Kidney (tissue), 14 donors: ENCODE measurements around the gene CHRD. TPM values are rescaled to one million over a fixed set of nuclear protein-coding genes. Genes with fewer than 3 reads are reported as not detected.

Source experiments
- DNase-seq, 5 donors: peaks; one replicate each; pipeline ENCODE4 v3.0.0-alpha.2; 2013 to 2020
- FAIRE-seq: peaks from 2 replicates; lab custom pipeline; 2012; peaks lifted over from hg19 to GRCh38; lab: Jason Lieb, UNC
- H3K27ac ChIP-seq, 2 donors: one replicate each; pipeline ENCODE4 v1.7.0; 2013; ENCODE audit warnings: low read depth in 2 of 2, low read length in 2 of 2, inconsistent platforms in 1 of 2
- H3K27me3 ChIP-seq: one replicate; pipeline ENCODE4 v1.7.1; 2013; ENCODE audit warnings: low read length, inconsistent platforms; ENCODE audit not compliant: control insufficient read depth, insufficient read depth
- H3K36me3 ChIP-seq, 3 donors: one replicate each; pipeline versions ENCODE4 v1.7.0 to v1.7.1; 2013; ENCODE audit warnings: low read length in 3 of 3, control low read depth in 1 of 3, inconsistent platforms in 1 of 3; ENCODE audit not compliant: insufficient read depth in 3 of 3, control insufficient read depth in 2 of 3
- H3K4me1 ChIP-seq, 3 donors: one replicate each; pipeline versions ENCODE4 v1.7.0 to v1.7.1; 2013; ENCODE audit warnings: low read length in 3 of 3, inconsistent platforms in 1 of 3, low read depth in 1 of 3; ENCODE audit not compliant: control insufficient read depth in 2 of 3, insufficient read depth in 2 of 3
- H3K4me3 ChIP-seq, 3 donors: one replicate each; pipeline versions ENCODE4 v1.7.0 to v1.8.1; 2013; ENCODE audit warnings: low read length in 3 of 3, control low read depth in 1 of 3, inconsistent platforms in 1 of 3
- H3K9ac ChIP-seq, 3 donors: one replicate each; pipeline versions ENCODE4 v1.7.0 to v1.7.1; 2013; ENCODE audit warnings: low read length in 3 of 3, control low read depth in 1 of 3, inconsistent platforms in 1 of 3
- H3K9me3 ChIP-seq, 3 donors: one replicate each; pipeline versions ENCODE4 v1.7.0 to v1.7.1; 2013; ENCODE audit warnings: low read length in 3 of 3, control low read depth in 1 of 3, inconsistent platforms in 1 of 3; ENCODE audit not compliant: control insufficient read depth in 2 of 3, insufficient read depth in 1 of 3
- intact Hi-C: fragments of 100-400 bp; cut with DNase I; formaldehyde crosslinking; loops from one replicate; pipeline ENCODE4 v1.11.1; 2022
- polyA plus RNA-seq: library from polyadenylated mRNA; stranded (reverse); fragments of 350-450 nt; fragmentation: Illumina TruSeq; extraction: RNeasy Lipid Tissue Mini Kit (QIAGEN cat#74804); gene quantifications from one replicate; pipeline ENCODE4 v1.2.3, GENCODE V29; 2014; ENCODE audit warnings: low read depth, low replicate concordance; ENCODE audit not compliant: insufficient read depth
- total RNA-seq: library from RNA; stranded (reverse); fragmentation: NEBNext Ultra II Directional; extraction: Animal tissue kit (Norgen Biotek cat#: 25700); gene quantifications from one replicate; pipeline ENCODE4 v1.2.1, GENCODE V29; 2021
- TF ChIP-seq, protein P1 (sequence below): IDR thresholded peaks from 3 replicates; pipeline ENCODE4 v1.5.1; 2012; ENCODE audit warnings: mild to moderate bottlenecking, moderate library complexity, borderline replicate concordance; ENCODE audit not compliant: insufficient read depth; ENCODE audit errors: extremely low read depth
- donor health status: control.
- donor health status: control.
- donor health status: control.
- donor health status: control.
- donor health status: control.
- donor health status: DM: yes; HTN: yes; CAD: no.
- donor health status: Normal renal cell carcinoma (clear cell type).

Gene CHRD
- total and polyA plus RNA-seq, 2 donors from 2014 or later = 16.8 to 18.6 TPM

DNA sequence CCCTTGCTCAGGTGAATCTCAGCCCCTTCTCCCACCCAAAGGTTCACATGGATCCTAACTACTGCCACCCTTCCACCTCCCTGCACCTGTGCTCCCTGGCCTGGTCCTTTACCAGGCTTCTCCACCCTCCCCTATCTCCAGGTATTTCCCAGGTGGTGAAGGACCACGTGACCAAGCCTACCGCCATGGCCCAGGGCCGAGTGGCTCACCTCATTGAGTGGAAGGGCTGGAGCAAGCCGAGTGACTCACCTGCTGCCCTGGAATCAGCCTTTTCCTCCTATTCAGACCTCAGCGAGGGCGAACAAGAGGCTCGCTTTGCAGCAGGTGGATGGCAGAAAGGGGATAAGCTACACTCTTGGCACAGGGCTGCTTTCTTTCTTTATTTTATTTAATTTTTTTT lies 37.9 kb upstream of the CHRD start:
- no peak overlapping the region for H3K9ac ChIP-seq
- FAIRE-seq (no peak), DNase-seq (peak in 1 of 5 donors; percentile 88)
- H3K27ac ChIP-seq = no peak overlapping the region
- peaks cover 0 to 21% (median 6%) of the 10 kb centered on the region in 3 donors for H3K4me1 ChIP-seq
- no peaks in the 10 kb centered on the region for H3K9me3 ChIP-seq
- TF ChIP-seq, protein P1, sequence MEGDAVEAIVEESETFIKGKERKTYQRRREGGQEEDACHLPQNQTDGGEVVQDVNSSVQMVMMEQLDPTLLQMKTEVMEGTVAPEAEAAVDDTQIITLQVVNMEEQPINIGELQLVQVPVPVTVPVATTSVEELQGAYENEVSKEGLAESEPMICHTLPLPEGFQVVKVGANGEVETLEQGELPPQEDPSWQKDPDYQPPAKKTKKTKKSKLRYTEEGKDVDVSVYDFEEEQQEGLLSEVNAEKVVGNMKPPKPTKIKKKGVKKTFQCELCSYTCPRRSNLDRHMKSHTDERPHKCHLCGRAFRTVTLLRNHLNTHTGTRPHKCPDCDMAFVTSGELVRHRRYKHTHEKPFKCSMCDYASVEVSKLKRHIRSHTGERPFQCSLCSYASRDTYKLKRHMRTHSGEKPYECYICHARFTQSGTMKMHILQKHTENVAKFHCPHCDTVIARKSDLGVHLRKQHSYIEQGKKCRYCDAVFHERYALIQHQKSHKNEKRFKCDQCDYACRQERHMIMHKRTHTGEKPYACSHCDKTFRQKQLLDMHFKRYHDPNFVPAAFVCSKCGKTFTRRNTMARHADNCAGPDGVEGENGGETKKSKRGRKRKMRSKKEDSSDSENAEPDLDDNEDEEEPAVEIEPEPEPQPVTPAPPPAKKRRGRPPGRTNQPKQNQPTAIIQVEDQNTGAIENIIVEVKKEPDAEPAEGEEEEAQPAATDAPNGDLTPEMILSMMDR = no peak
- H3K4me3 ChIP-seq = no peak overlapping the region
- H3K36me3 ChIP-seq = peaks cover 2 to 6% (median 6%) of the 10 kb centered on the region in 3 donors
- H3K27me3 ChIP-seq = no peaks in the 10 kb centered on the region
- intact Hi-C loops = no loop called here

DNA sequence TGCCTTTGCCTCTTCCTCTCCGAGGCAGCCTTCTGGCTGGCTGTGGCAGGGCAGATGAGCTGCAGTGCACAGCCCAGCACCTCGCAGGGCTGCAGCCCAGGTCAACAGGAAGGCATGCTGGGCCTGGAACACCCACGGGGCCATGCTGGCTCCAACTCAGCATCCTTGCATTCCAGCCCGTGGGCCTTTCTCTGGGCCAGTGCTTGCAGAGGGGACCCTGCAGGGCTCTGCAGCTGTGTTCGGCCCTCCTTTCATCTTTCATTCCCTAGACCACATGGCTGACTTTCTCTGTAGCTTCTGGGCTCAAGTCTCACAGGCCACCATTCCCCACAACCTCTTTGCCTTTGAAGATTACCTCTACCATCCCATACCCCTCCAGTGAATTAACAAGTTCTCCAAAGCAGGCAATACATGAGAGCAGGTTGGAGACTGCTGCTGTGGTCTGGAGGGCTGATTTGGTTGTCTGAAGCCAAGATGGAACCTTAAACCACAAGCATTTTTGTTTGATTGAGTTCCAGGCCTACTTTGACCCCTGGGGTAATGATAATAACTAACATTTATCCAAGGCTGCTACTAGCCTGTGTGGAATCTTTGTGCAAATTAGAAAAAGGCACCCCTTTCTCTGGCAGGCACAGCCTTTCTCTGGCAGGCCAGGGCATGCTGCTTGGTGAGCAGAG lies 36.5 kb upstream of the CHRD start:
- Histone ChIP-seq H3K9me3 (no peaks in the 10 kb centered on the region), H3K4me3 (no peak overlapping the region), H3K27me3 (no peaks in the 10 kb centered on the region), H3K27ac (no peak overlapping the region), H3K36me3 (peaks cover 2 to 6% (median 6%) of the 10 kb centered on the region in 3 donors), H3K9ac (no peak overlapping the region), H3K4me1 (peaks cover 0 to 8% (median 0%) of the 10 kb centered on the region in 3 donors)
- DNase-seq (no peak), FAIRE-seq (no peak)
- TF ChIP-seq, protein P1 = no peak
- intact Hi-C loops = no loop called here

DNA sequence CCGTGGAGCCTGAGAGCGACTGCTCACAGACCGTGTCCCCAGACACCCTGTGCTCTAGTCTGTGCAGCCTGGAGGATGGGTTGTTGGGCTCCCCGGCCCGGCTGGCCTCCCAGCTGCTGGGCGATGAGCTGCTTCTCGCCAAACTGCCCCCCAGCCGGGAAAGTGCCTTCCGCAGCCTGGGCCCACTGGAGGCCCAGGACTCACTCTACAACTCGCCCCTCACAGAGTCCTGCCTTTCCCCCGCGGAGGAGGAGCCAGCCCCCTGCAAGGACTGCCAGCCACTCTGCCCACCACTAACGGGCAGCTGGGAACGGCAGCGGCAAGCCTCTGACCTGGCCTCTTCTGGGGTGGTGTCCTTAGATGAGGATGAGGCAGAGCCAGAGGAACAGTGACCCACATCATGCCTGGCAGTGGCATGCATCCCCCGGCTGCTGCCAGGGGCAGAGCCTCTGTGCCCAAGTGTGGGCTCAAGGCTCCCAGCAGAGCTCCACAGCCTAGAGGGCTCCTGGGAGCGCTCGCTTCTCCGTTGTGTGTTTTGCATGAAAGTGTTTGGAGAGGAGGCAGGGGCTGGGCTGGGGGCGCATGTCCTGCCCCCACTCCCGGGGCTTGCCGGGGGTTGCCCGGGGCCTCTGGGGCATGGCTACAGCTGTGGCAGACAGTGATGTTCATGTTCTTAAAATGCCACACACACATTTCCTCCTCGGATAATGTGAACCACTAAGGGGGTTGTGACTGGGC lies 35.1 kb upstream of the CHRD start:
- Histone ChIP-seq H3K4me3 (no peak overlapping the region), H3K4me1 (peaks cover 0 to 4% (median 4%) of the 10 kb centered on the region in 3 donors), H3K9me3 (no peaks in the 10 kb centered on the region), H3K27ac (no peak overlapping the region), H3K27me3 (no peaks in the 10 kb centered on the region), H3K36me3 (peaks cover 2 to 6% (median 6%) of the 10 kb centered on the region in 3 donors), H3K9ac (no peak overlapping the region)
- intact Hi-C loops = no loop called here
- TF ChIP-seq, protein P1 = no peak
- DNase-seq (no peak), FAIRE-seq (no peak)
